ENCODE measurements around the gene MVD.

Gene MVD

DNA sequence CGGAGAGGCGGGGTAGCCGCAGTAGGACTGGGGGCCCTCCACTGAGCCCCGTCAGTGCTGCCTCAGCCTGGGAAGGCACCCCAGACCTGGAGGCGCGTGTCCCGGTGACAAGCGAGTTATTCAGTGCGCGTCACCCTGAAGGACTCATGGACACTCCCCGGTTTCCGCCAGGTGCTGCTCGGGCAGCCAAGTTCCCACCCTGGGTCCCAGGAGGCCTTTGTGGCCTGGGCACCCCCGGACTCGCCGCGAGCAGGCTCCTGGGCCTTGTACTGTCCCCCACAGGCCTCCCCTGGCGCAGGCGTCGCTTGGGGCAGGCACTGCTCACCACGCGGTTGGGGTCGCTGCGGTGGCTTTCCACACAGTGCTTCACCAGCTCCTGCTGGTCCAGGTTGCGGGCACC, 35.8 kb upstream of the MVD start:
- H3K4me3 ChIP-seq: no peak overlapping the region
- no peak overlapping the region for H3K27ac ChIP-seq

DNA sequence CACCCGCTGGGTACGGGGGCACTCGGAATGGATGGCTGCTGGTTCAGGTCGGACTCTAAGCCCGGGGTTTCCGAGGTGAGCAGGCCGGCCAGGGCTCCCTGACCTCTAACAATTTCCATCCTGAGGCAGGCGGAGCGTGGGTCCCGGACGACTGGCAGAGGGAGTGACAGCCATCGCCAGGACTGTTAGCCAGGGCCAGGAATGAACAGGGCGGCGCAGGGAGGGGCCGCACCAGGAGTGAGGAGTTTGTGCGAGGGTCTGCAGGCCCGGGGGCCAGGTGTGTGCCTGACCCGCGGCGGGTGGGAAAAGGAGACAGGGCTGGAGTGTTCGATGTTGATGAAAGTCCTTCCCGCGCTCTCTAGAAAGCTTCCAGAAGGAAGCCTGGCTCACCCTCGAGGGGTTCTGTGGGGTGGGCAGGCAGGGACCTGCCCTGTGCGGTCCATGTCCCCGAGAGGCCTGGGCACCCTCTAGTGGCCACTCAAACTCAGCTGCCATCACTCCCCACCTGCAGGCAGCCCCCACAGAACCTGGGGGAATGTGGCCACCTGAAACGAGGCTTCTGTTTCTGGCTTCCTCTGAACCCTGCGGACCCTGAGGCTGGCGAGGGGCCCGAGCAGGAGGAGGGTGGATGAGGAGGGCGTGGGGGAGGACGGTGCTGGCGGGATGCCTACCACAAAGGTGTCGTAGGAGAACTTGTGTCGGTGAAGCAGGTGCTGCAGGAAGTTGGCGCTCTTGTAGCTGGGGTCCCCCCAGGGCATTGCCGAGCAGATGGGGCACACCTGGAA, 35.1 kb upstream of the MVD start:
- no peak overlapping the region for H3K4me3 ChIP-seq
- peak overlapping the region in 1 of 21 experiments; percentile 33 for H3K27ac ChIP-seq

DNA sequence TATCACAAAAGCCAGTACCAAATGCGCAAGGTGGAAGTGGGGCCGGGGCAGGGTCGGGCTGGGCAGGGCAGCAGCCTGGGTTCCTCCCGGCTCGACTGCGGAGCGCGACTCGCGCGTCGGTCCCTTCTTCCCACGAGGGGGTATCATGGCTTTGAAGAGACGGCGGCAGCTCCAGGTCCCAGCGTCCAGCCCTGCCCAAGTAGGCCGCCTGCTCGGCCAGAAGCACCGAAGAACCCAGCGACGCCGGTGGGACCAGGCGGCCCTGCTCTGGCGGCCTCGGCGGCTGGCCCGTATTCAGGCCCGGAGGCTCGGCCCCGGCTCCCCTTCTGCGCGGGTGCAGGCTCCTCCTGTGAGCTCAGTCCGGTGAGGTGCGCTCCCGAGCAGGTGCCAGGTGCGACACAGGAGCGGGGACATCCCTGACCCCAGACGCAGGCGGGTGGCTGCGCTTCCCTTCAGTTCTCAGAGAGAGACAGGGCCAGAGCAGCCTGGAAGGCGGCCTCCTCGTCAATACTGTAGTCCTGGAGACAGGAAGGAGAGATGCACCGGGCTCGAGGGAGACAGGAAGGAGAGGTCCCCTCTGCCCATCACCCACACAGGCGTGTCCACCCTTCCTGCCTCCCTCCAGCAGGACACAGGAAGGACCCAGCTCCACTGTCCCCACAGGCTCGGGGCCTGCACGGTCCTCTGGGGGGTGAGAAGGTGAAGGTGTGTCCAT, 34.4 kb upstream of the MVD start:
- no peak overlapping the region for H3K27ac ChIP-seq
- no peak overlapping the region for H3K4me3 ChIP-seq

DNA sequence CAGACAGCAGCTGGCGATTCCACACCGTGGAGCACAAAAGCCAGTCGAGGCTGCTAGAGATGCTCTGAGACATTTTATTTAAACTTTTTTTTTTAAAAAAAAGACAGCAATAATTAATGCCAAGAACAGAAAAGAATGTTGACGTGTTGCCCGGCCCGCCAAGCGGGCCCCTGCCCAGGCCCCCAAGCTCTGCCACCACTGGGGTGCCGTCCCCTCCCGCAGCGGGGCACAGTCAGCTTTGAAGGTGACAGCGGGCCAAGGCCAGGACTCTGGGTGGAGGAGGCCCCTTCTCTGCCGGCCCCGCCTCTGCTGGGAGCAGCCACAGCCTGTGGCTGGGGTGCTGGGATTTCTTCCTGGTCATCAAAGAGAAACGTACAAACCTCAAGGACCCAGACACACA, 33.5 kb upstream of the MVD start:
- H3K27ac ChIP-seq: no peak overlapping the region
- no peak overlapping the region for H3K4me3 ChIP-seq

DNA sequence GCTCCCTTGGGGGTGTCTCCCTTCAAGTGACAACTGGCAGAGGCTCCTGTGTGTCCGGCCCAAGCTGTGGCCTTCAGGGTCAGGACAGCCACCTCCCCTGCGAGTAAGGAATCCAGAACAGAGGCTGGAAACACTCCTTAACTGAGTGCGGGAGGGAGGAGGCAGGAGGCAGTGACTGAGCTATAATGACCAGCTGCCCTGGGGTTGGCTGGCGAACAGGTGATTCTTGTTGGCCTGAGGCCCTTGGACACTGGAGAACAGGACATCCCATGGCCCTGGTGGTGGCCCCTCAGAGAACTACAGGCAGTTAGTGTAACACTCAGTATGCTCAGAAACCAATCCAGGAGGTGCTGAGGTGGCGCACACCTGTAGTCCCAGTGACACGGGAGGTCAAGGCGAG, 32.9 kb upstream of the MVD start:
- Histone ChIP-seq H3K27ac (no peak overlapping the region), H3K4me3 (no peak overlapping the region)

DNA sequence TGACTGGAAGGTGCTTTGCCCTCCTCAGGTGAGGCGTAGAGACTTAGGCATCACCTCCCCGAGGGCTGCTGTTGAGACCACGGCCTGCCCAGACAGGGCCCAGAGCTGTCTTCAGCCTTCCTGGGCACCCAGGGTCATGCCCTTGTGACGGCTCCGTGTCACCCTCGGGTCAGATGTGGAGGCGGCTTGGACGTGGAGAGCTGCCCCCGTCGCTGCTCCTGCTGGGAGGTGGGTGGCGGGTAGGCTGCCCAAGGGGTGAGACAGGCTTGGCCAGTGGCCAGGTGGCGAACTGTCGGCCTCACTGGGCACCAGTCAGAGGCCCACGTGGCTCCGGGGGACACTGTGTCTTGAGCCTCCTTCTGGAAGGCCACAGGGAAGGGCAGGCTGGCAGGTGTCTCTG, 32.3 kb upstream of the MVD start:
- no peak overlapping the region for H3K27ac ChIP-seq
- no peak overlapping the region for H3K4me3 ChIP-seq

DNA sequence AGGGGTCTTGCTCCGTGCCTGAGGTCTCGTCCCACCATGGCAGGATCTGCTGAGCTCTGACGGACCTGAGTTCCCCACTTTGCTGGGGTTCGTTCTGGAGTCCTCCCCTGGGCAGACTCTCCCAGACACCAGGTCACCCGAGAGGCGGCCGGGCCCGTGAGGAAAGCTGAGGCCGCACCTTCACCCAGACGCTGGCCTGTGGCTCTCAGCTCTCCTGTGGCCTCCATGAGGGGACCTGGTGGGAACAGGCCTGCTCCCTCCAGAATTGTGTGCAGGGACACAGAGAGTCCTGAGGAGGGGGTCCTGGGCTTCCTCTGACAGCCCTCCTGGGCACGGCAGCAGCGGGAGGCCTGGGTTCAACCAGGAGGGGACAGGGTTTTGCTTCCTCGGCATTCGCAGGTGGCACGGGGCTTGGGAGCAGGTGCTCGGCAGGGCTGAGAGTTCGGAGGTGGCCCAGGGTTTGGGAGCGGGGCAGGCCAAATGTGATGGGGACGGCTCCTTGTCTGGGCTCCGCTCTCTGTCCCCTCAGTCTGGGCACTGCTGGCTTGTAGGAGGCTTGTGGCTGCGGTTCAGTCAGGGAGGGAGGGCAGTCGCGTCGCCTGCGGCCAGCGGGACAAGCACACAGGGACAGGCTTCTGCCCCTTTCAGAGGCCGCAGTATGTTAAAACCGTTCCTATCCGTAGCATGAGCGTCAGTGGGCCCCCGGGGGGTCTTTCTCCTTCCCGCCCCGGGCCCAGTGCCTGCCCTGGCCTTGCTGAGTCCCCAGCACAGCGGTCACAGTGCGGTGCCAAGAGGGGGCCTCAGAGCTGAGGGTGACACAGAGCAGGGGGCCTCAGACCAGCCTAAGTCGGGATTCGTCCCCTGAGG, 31.6 kb upstream of the MVD start:
- Histone ChIP-seq H3K27ac (no peak overlapping the region), H3K4me3 (no peak overlapping the region)

DNA sequence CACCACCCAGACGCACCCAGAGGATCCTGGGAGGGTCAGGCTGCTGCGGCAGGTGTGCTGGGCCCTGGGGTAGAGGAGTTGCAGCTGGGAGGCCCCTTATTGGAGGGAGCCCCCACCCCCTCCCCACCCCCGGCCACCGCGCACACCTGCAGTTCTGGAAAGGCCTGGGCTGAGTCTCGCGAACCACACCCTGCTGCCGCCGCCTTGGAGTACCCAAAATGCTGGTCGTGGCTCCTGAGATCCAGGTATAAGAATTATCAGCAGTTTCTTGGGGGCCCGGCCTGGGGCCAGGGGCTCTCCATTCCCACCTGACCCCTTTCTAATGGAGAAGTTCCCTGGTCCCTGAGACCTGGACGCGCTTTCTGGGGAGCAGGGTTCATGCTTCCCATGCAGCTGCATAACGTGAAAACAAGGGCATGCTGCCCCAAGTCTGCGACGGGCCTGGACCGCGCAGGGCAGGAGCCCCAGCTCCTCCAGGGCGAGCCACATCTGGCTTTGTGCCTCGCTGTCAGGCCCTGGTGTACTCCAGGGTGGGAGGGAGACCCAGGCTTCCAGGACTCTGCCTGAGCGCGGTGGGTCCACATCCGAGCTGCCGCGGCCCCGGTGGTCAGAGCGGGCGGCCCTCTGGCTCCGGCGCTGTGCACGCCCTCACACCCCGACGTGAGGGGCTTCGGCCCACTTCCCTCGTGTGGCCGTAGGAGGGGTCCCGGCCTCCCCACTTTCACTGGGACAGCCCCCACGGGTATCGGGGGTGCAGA, 30.7 kb upstream of the MVD start:
- no peak overlapping the region for H3K4me3 ChIP-seq
- H3K27ac ChIP-seq: peak overlapping the region in 3 of 21 experiments; percentile 20 to 69 (median 61)

DNA sequence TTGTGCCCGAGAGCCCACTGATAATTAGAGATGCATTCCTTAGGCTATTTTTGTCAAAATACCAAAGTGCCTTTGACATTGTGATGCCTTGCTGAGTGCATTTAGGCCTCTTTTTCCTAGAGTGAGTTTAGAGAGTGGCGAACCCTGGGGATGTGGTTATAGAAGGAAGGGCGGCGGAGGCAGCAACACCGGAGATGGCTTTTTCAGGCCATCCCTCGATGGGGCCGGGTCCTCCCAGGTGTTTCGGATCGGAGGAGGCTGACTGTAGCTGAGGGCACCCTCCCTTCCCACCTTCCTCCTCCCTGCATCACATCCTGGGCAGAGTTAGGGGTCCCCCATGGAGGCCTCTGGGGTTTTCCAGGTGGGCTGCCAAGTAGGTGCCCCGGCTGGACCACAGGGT, 30.0 kb upstream of the MVD start:
- Histone ChIP-seq H3K4me3 (no peak overlapping the region), H3K27ac (peak overlapping the region in 4 of 21 experiments; percentile 59 to 69 (median 63))

DNA sequence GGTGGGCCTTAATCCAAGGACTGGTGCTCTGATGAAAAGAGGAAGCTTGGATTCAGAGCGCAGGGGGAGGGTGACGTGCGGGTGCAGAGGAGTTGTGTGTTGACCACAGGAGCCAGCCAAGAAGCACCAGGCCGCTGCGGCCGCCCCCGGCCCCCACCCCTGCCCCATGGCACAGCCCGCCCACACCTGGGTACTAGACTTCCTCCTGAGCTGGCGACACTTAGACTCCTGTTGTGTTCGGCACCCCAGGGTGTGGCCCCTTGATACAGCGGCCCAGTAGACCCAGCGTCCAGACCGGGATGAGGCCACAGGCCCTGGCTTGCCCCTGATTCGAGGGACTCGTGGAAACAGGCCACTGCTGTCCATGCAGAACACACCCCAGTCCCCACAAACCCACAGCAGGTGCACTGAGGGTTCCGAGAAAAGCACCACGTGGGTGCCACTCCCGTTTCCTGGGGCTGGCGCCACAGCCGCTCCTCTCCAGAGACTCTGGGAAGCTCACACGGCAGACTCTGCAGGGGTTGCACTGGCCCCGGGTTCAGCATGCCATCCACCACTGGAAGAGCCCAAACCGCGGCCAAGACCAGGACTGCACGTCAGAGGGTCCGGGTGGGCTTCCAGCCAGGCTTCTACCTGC, 29.2 kb upstream of the MVD start:
- Histone ChIP-seq H3K27ac (peak overlapping the region in 10 of 21 experiments; percentile 3 to 69 (median 57)), H3K4me3 (no peak overlapping the region)

DNA sequence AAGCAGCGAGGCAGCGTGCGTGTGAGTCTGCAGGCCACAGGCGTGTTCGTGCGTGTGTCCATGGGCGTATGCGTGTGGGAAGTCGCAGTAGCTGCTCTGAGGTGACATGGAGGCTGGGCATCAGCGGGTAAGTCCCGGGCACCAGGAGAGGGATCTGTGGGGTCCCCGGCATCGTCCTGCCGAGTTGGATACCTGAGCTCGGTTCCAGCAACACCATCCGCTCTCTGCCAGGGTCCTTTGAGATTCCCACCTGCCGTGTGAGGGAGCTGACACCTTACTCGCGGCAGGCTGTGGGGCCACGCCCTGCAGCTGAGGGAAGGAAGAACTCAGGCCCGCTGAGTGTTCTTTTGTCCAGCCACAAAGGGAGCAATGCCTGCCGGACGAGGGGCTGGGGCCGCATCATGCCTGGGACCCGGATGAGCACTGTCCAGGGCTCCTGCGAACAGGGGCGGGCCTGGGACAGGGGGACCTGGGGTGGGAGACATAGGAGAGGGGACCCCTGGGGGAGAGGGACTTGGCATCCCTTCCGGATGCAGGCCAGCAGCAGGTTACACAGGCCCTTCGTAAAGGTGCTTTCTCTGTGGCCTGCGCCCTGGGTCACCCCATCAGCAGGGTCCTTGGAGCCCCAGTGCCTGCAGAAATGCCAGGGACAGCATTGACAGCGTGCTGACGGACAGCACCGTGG, 28.4 kb upstream of the MVD start:
- H3K27ac ChIP-seq: peak overlapping the region in 5 of 21 experiments; percentile 46 to 69 (median 59)
- H3K4me3 ChIP-seq: no peak overlapping the region

DNA sequence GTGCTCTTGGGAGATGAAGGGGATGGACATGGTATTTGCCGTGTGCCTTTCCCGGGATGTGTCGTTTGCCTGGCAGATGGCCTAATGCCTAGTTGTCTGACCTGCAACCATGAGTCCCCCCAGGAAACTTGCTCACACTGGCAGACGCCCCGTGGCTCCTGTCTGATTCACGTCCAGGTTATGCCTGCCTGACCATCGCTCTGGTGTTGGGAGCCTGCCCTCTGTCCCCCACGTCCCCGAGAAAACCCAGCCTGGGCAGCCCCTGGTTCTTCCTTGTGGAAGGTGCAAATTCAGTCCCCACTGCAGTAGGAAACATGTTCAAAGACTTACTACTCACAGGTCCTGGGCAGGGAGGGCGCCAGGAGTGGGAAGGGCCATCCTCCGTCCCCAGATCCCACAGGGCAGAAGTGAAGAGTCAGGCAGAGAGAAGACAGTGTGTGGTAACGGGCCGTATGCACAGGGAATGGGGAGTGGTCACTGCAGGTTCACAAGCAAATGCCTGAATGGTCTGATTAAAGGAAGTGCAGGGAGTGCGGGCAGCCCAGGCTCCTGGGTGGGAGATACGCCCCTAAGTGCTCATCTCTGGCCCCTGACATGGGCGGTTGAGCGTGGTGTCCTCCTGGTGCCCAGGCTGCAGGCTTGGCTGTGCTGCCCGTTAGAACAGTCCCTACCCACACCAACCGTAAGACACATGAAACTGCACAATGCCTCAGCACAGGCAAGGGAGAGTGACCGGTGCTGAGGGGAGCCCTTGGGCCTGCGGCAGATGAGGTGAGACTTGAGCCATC, 27.6 kb upstream of the MVD start:
- Histone ChIP-seq H3K27ac (no peak overlapping the region), H3K4me3 (no peak overlapping the region)

DNA sequence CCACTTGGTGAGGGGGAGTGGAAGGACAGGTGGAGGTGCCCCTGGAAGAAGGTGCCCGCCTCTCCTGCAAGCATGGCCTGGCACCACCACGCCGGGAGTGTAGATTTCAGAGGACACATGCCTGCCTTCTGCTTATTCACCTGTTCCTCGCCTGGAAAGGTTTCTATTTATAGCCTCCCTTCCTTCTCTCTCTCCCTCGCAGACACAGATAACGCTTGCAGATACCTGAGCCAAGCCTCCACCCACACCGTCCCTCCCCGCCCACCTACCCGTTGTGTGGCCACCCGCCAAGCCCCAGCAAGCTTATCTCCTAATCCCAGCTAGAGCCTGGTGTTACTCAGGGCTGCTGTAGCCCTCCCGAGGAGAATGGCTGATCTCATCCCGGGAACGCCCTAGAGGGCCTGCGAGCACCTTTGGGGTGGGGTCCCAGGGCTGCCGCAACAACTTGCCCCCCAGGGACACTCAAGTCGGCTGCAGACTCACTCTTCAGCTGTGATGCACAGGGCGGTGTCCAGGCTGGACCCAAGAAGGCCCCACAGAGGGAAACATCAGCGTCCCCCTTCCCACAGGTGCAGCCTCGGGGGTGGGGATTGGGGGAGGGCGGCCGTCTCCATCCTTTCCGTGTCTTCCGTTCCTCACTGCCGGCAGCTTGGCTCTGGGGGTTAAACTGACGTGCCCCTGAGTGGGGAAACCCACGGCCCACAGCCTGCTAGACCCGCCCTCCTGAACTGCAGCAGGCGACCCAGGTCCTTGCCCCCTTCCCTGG, 25.3 kb upstream of the MVD start:
- Histone ChIP-seq H3K4me3 (no peak overlapping the region), H3K27ac (no peak overlapping the region)

DNA sequence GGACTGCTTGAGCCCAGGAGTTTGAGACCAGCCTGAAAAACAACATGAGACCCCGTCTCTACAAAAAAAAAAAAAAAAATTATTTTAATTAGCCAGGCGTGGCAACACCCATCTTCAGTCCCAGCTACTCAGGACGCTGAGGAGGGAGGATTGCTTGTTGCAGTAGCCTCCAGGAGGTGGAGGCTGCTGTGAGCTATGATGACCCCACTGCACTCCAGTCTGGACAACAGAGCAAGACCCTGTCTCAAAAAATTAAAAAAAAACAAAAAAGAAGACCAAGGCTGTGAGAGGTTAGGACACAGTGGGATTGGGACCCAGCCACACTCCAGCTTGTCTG, 24.8 kb upstream of the MVD start:
- H3K27ac ChIP-seq: no peak overlapping the region
- no peak overlapping the region for H3K4me3 ChIP-seq

DNA sequence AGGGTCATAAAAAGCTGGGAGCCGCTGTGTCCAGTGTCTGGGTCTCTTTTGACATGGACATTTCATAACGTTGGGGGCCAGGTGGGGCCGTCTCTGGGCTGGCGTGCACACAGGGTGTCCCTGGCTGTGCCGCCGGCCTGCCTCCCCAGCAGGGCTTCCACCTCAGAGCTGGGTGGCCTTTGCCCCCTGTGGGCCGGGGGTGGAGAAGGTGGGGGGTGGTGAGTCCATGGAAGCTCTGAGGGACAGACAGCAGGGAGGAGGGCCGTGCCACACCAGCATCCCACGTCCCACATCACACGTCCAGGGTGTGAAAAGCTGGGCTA, 24.3 kb upstream of the MVD start:
- Histone ChIP-seq H3K27ac (no peak overlapping the region), H3K4me3 (no peak overlapping the region)

DNA sequence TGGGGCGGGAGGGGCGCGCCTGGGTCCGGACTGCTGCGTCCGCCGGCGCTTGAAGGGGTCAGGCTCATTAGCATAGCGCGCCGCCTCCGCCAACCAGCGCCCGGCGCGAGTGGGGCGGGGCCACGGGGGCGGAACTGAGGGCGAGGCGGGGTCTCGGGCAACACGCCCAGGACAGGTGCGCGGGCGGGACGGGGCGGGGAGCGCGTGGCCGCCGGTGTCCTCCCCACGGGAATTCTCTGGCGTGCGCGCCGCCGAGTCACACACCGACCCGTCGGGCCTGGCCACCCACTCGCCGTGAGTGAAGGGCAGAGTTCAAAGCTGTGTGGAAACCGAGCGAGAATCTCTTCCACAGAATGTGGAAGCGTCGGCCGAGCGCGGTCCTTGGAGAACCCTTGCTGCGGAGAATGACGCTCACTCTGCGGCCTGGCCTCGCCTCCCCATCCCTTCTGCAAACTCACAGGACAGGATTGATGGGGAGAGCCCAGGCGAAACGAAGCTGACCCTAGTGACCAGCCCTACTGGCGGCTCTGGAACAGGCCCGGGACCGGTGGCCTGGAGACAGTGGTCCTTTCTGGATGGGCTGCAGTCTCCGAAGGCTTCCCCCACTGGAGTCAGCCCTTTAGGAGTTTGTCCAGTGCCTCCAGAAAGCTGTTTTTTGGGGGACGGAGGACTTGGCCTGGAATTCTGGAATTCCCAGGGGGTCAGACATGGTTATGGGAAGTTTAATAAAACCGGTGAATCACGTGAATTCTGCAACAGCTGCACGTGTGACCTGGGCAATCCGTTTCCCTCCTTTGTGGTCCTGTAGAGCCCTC, 23.8 kb upstream of the MVD start, which contains the start of gene SNAI3:
SNAI3 (minus strand) TSS at position 69 of the 815 bp plus-strand sequence. CDS start 101 bp downstream, outside the sequence.
- peak within 1 kb of the TSS; percentile 40 to 58 (median 51) for H3K4me3 ChIP-seq
- H3K27ac ChIP-seq: peak within 1 kb of the TSS in 16 of 21 experiments; percentile 12 to 84 (median 70)

Measured in skin epidermis (tissue), 12 donors.